Measurements from ENCODE around the gene SRCAP. TPM values are rescaled to one million over a fixed set of nuclear protein-coding genes. Genes with fewer than 3 reads are reported as not detected.
"Not testable (repeated sequence)": the region's sequence is repeated elsewhere in the genome, so short reads cannot be mapped to it uniquely, and the experiment has no call there.

SRCAP gene
- total RNA-seq, 2 experiments from 2014 or later, result 57.2 to 64.7 TPM

- ChIA-PET POLR2A (interaction anchor here (1.2 to 1.7 kb wide), 2 partner anchors 21 to 25 kb away, joined by 3 to 5 read pairs; no protein-coding TSS in a partner anchor), CTCF (no interaction called here)
- intact Hi-C loops (cut with micrococcal nuclease), result no loop called here
- H3K36me3 Mint-ChIP-seq (ENCODE audit: low read depth), result peaks cover 37% of the 10 kb centered on the region
- ATAC-seq (no peak), DNase-seq (no peak)
- TF ChIP-seq CTCF (IDR thresholded peaks at IDR 0.05), result no peak
- H3K27me3 Mint-ChIP-seq, result no peaks in the 10 kb centered on the region
- no peaks in the 10 kb centered on the region for H3K9me3 Mint-ChIP-seq
- peak overlapping the region; percentile 57 for H3K4me3 Mint-ChIP-seq
- H3K4me1 Mint-ChIP-seq (ENCODE audit: low read depth), result peaks cover 25% of the 10 kb centered on the region
- H3K27ac Mint-ChIP-seq, result no peak overlapping the region
Measured at GRCh38 chr16:30700971-30701370, 2.0 kb downstream of the SRCAP start.

- H3K4me3 Mint-ChIP-seq; H3K27ac Mint-ChIP-seq; ATAC-seq; intact Hi-C loops (cut with micrococcal nuclease); H3K9me3 Mint-ChIP-seq; H3K27me3 Mint-ChIP-seq; DNase-seq: not testable (repeated sequence)
- Mint-ChIP-seq H3K36me3 (ENCODE audit: low read depth) (peaks cover 52% of the 10 kb centered on the region), H3K4me1 (ENCODE audit: low read depth) (peaks cover 16% of the 10 kb centered on the region)
- POLR2A ChIA-PET, result interaction anchor here (0.6 kb wide), 1 partner anchor 221 kb away, joined by 3 read pairs; no protein-coding TSS in a partner anchor
- CTCF ChIA-PET, result interaction anchor here (1.1 kb wide), 1 partner anchor 10 kb away, joined by 3 read pairs; no protein-coding TSS in a partner anchor
Measured at GRCh38 chr16:30703071-30703470, 4.1 kb downstream of the SRCAP start.

- ATAC-seq, result no peak
- TF ChIP-seq CTCF (IDR thresholded peaks at IDR 0.05), result no peak
- no peaks in the 10 kb centered on the region for H3K9me3 Mint-ChIP-seq
- intact Hi-C loops (cut with micrococcal nuclease), result no loop called here
- no peak overlapping the region for H3K27ac Mint-ChIP-seq
- H3K4me3 Mint-ChIP-seq, result no peak overlapping the region
- CTCF ChIA-PET, result no interaction called here
- H3K27me3 Mint-ChIP-seq, result no peaks in the 10 kb centered on the region
- DNase-seq, result no peak
- POLR2A ChIA-PET, result interaction anchor here (1.5 kb wide), 1 partner anchor 35 kb away, joined by 3 read pairs; no protein-coding TSS in a partner anchor
- H3K36me3 Mint-ChIP-seq (ENCODE audit: low read depth), result peaks cover 52% of the 10 kb centered on the region
- H3K4me1 Mint-ChIP-seq (ENCODE audit: low read depth), result peaks cover 16% of the 10 kb centered on the region
Measured at GRCh38 chr16:30703971-30704370, 5.0 kb downstream of the SRCAP start.

- Mint-ChIP-seq H3K27ac (no peak overlapping the region), H3K4me1 (ENCODE audit: low read depth) (peaks cover 4% of the 10 kb centered on the region), H3K9me3 (no peaks in the 10 kb centered on the region), H3K27me3 (no peaks in the 10 kb centered on the region), H3K4me3 (no peak overlapping the region), H3K36me3 (ENCODE audit: low read depth) (peaks cover 55% of the 10 kb centered on the region)
- no peak for ATAC-seq
- ChIA-PET CTCF (interaction anchor here (1.0 to 1.5 kb wide), 2 partner anchors 12 to 133 kb away, joined by 3 to 4 read pairs; no protein-coding TSS in a partner anchor), POLR2A (interaction anchor here (0.8 to 2.0 kb wide), 5 partner anchors 12 to 196 kb away, joined by 3 to 7 read pairs (median 3); no protein-coding TSS in a partner anchor)
- intact Hi-C loops (cut with micrococcal nuclease), result no loop called here
- DNase-seq, result no peak
- no peak for TF ChIP-seq CTCF (IDR thresholded peaks at IDR 0.05)
Measured at GRCh38 chr16:30706046-30706445, 7.1 kb downstream of the SRCAP start.

- TF ChIP-seq CTCF (IDR thresholded peaks at IDR 0.05), result no peak
- H3K4me1 Mint-ChIP-seq (ENCODE audit: low read depth), result peaks cover 18% of the 10 kb centered on the region
- peak overlapping the region; percentile 1 for H3K27ac Mint-ChIP-seq
- no peak for DNase-seq
- intact Hi-C loops (cut with micrococcal nuclease), result loop anchor here (10.0 kb wide), 1 partner anchor 54 kb away; the partner anchor contains the start of genes CFAP119 and RNF40
- POLR2A ChIA-PET, result interaction anchor here (0.8 to 3.0 kb wide), 9 partner anchors 11 to 52 kb away, joined by 3 to 13 read pairs (median 4); partner anchors contain the start of genes FBRS and SRCAP
- CTCF ChIA-PET, result interaction anchor here (0.8 to 1.3 kb wide), 3 partner anchors 9 to 231 kb away, joined by 3 to 4 read pairs (median 3); no protein-coding TSS in a partner anchor
- no peak for ATAC-seq
- H3K9me3 Mint-ChIP-seq, result no peaks in the 10 kb centered on the region
- no peak overlapping the region for H3K4me3 Mint-ChIP-seq
- peaks cover 70% of the 10 kb centered on the region for H3K36me3 Mint-ChIP-seq (ENCODE audit: low read depth)
- no peaks in the 10 kb centered on the region for H3K27me3 Mint-ChIP-seq
Measured at GRCh38 chr16:30710971-30711370, 12.0 kb downstream of the SRCAP start.

All from activated CD8-positive, alpha-beta T cell treated with anti-CD3 and anti-CD28 coated beads for 36 hours (primary cell).